Measurements from ENCODE around the gene ZNF407.

ZNF407 gene

DNA sequence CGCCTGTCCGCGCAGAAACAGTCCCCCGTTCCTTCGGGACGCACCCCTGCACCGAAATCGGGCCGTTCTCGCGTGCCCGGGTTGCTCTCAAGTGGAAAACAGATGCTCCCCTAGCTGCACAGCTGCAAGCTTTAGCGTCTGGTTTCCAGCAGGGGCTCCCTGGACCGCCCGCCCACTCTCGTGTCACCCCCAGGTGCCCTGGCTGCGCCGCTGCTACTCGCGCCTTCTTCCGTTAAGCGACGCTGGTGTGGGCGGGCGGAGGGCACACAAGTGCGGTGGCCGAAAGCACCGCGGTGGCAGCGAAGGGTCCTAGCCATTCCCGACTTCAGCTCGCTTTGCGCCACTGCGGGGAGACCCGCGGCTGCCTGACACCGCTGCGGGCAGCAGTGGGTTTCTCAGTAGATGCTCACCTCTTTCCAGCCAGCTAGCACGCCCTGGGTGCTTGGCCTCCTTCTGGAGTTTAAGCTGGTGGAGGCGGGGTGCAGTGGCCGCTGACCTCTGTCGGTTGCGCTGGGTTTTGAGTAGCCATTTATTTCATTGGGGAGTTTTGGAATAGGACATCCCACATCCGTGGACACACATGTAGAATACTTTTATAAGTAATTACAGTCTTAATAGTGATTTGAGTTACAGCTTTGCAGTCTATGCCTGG lies 806 bp downstream of the ZNF407 start:
- peak; percentile 77 for DNase-seq
- no peaks in the 10 kb centered on the region for H4K20me1 ChIP-seq (ENCODE audit: insufficient read depth, low read length)
- H3K27ac ChIP-seq (ENCODE audit: low read length), result peak overlapping the region; percentile 91
- H2AFZ ChIP-seq (ENCODE audit: low read length), result peak overlapping the region; percentile 92
- H3K9me2 ChIP-seq (replicated peaks; ENCODE audit: insufficient read depth, low read length), result no peaks in the 10 kb centered on the region
- H3K79me2 ChIP-seq (ENCODE audit: low read length), result peaks cover 70% of the 10 kb centered on the region
- H3K36me3 ChIP-seq (replicated peaks; ENCODE audit: insufficient read depth, low read length), result no peaks in the 10 kb centered on the region
- peak overlapping the region; percentile 80 for H3K4me2 ChIP-seq (ENCODE audit: low read depth, low read length)
- TF ChIP-seq CTCF (IDR thresholded peaks at IDR 0.05; ENCODE audit: low read length) (peak; percentile 21), EZH2 (optimal IDR thresholded peaks at IDR 0.05; ENCODE audit: low read depth, low read length) (no peak)
- H3K9me3 ChIP-seq (replicated peaks; ENCODE audit: insufficient read depth, low read length), result no peaks in the 10 kb centered on the region
- no peaks in the 10 kb centered on the region for H3K27me3 ChIP-seq (replicated peaks; ENCODE audit: insufficient read depth, low read length)
- H3K4me1 ChIP-seq (ENCODE audit: low read length), result peaks cover 17% of the 10 kb centered on the region
- peak overlapping the region; percentile 86 for H3K4me3 ChIP-seq (ENCODE audit: low read length)
- H3K9ac ChIP-seq (ENCODE audit: low read length), result peak overlapping the region; percentile 93
- peaks cover 13% of the 10 kb centered on the region; the same call in 1 of the 2 replicates for H3F3A ChIP-seq (ENCODE audit: insufficient read depth, low read length)

- no peak overlapping the region for H3K27ac ChIP-seq (ENCODE audit: low read length)
These were observed 6.7 kb downstream of the ZNF407 start for GRCh38 chr18:74604361-74604760.

DNA sequence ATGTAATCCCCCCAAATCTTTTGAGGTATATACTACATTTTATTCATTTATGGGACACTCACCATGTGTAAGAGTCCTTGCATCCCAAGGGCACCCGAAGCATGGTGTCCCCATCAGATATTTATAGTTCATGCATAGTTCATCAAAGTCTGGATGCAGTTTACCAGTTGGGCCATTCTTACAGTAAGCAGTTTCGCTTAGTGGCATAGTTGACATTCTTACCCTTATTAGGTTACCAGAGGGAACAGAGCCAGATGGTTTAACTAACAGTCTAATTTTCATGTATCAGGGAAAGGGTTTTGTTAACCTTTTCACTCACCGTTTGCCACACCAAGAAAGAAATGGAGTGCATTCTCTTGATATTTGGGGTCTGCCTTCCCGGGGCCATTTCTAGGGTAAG lies 7.1 kb downstream of the ZNF407 start:
- Histone ChIP-seq H3K4me1 (ENCODE audit: low read length) (peaks cover 15% of the 10 kb centered on the region), H3F3A (ENCODE audit: insufficient read depth, low read length) (no peaks in the 10 kb centered on the region), H2AFZ (ENCODE audit: low read length) (no peak overlapping the region), H3K79me2 (ENCODE audit: low read length) (peaks cover 84% of the 10 kb centered on the region), H3K36me3 (replicated peaks; ENCODE audit: insufficient read depth, low read length) (no peaks in the 10 kb centered on the region), H3K9me2 (replicated peaks; ENCODE audit: insufficient read depth, low read length) (no peaks in the 10 kb centered on the region), H3K9me3 (replicated peaks; ENCODE audit: insufficient read depth, low read length) (no peaks in the 10 kb centered on the region), H4K20me1 (ENCODE audit: insufficient read depth, low read length) (no peaks in the 10 kb centered on the region), H3K4me2 (ENCODE audit: low read depth, low read length) (peak overlapping the region; percentile 17; the same call in 1 of the 2 replicates), H3K27me3 (replicated peaks; ENCODE audit: insufficient read depth, low read length) (no peaks in the 10 kb centered on the region), H3K9ac (ENCODE audit: low read length) (no peak overlapping the region), H3K27ac (ENCODE audit: low read length) (no peak overlapping the region), H3K4me3 (ENCODE audit: low read length) (no peak overlapping the region)
- no peak for TF ChIP-seq EZH2 (optimal IDR thresholded peaks at IDR 0.05; ENCODE audit: low read depth, low read length)
- no peak for TF ChIP-seq EZH2phosphoT487 (IDR thresholded peaks at IDR 0.05; ENCODE audit: low read length)
- TF ChIP-seq CTCF (IDR thresholded peaks at IDR 0.05; ENCODE audit: low read length), result no peak
- peak; percentile 47 for DNase-seq

More at GRCh38 chr18:74604361-74604760, 6.7 kb downstream of the ZNF407 start:
- Histone ChIP-seq H3F3A (ENCODE audit: insufficient read depth, low read length) (no peaks in the 10 kb centered on the region), H4K20me1 (ENCODE audit: insufficient read depth, low read length) (no peaks in the 10 kb centered on the region), H3K9ac (ENCODE audit: low read length) (no peak overlapping the region), H3K4me3 (ENCODE audit: low read length) (no peak overlapping the region), H3K9me3 (replicated peaks; ENCODE audit: insufficient read depth, low read length) (no peaks in the 10 kb centered on the region), H3K36me3 (replicated peaks; ENCODE audit: insufficient read depth, low read length) (no peaks in the 10 kb centered on the region), H3K4me2 (ENCODE audit: low read depth, low read length) (peak overlapping the region; percentile 17; the same call in 1 of the 2 replicates), H3K9me2 (replicated peaks; ENCODE audit: insufficient read depth, low read length) (no peaks in the 10 kb centered on the region), H3K4me1 (ENCODE audit: low read length) (peaks cover 15% of the 10 kb centered on the region), H3K27me3 (replicated peaks; ENCODE audit: insufficient read depth, low read length) (no peaks in the 10 kb centered on the region), H2AFZ (ENCODE audit: low read length) (no peak overlapping the region), H3K79me2 (ENCODE audit: low read length) (peaks cover 84% of the 10 kb centered on the region)
- no peak for TF ChIP-seq EZH2phosphoT487 (IDR thresholded peaks at IDR 0.05; ENCODE audit: low read length)
- TF ChIP-seq EZH2 (optimal IDR thresholded peaks at IDR 0.05; ENCODE audit: low read depth, low read length), result no peak
- no peak for TF ChIP-seq CTCF (IDR thresholded peaks at IDR 0.05; ENCODE audit: low read length)
- DNase-seq, result no peak

Data from MM.1S (cell line).